Measurements from ENCODE around the gene DNAJC7. TPM values are rescaled to one million over a fixed set of nuclear protein-coding genes. Genes with fewer than 3 reads are reported as not detected.

The DNAJC7 gene, protein sequence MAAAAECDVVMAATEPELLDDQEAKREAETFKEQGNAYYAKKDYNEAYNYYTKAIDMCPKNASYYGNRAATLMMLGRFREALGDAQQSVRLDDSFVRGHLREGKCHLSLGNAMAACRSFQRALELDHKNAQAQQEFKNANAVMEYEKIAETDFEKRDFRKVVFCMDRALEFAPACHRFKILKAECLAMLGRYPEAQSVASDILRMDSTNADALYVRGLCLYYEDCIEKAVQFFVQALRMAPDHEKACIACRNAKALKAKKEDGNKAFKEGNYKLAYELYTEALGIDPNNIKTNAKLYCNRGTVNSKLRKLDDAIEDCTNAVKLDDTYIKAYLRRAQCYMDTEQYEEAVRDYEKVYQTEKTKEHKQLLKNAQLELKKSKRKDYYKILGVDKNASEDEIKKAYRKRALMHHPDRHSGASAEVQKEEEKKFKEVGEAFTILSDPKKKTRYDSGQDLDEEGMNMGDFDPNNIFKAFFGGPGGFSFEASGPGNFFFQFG
- 10 to 100 TPM; 46.5 to 72.5 (median 70.7) TPM for total RNA-seq

DNA sequence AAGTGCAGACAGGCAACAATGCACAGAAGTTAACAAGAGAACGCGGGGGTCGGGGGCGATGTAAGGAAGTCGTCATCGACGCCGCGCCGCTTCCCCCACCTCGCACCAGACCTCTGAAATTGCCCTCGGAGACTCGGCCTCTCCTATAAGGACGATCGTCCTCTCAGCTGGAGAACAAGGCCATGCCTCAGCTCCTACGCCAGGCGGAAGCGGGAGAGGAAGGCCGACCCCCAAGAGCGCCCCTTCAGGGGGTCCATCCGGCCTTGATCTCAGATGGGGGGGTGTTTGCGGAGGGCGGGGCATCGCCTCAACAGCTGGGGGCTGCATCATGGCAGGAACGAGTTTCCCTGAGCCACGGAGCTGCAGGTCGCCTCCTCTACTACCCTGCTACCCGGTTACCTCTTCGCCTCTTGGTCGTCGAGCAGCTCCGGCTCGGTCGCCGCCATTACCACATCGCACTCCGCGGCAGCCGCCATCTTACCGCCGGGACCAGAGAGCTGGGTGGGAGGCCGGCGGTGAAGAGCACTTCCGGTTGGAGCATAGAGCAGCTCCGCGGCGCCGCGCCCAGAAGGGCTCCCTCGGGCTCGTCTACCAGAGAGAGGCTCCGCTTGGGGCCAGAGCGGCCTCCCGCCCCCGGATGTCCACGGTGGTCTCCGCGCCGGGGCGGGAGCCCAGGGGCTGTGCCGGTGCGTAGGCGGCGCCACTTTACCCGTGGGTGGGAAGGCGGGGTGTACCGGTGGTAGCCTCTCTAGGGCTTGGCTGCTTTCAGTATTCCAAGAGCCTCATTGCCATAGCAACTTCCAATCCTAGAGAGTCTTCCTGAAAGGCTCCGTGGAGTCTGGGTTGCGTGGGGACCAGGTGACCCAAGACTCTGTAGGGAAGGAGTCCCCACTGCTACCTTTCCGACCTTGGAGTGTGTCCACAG is at the start of gene DNAJC7:
DNAJC7 (minus strand) TSS at position 499 of the 925 bp plus-strand sequence; CDS start at position 476, 23 bp downstream.
- ATAC-seq (ENCODE audit: low FRiP score) (peak; percentile 92), DNase-seq (ENCODE audit: low spot score) (peak; percentile 46)
- no peak for TF ChIP-seq CTCF (IDR thresholded peaks at IDR 0.05)

DNA sequence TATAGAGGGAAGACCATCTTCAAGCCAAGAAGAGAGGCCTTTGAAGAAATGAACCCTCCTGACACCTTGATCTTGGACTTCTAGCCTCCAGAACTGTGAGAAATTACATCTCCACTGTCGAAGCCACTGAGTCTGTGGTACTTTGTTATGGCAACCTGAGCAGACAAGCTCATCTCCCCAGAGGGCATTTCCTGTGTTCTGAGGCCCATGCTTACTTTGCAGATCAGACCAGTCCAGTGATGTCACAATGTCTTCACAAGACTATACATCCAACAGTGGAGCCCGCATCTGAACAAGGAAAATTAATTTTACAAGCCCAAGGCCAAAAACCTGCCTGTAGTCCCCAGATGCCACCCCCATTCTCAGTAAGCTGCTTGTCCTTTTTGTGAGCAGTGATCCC is 48.0 kb upstream of the DNAJC7 start:
- ATAC-seq (ENCODE audit: low FRiP score) (no peak), DNase-seq (ENCODE audit: low spot score) (no peak)
- TF ChIP-seq CTCF (IDR thresholded peaks at IDR 0.05), result no peak

GRCh38 chr17:42062681-42063080 is 45.4 kb upstream of the DNAJC7 start:
- no peak for TF ChIP-seq CTCF (IDR thresholded peaks at IDR 0.05)
- DNase-seq (ENCODE audit: low spot score) (no peak), ATAC-seq (ENCODE audit: low FRiP score) (no peak)

GRCh38 chr17:42061646-42062487 is 44.6 kb upstream of the DNAJC7 start:
- ATAC-seq (ENCODE audit: low FRiP score), result no peak
- DNase-seq (ENCODE audit: low spot score), result no peak
- no peak for TF ChIP-seq CTCF (IDR thresholded peaks at IDR 0.05)

- TF ChIP-seq CTCF (IDR thresholded peaks at IDR 0.05), result no peak
- DNase-seq (ENCODE audit: low spot score) (no peak), ATAC-seq (ENCODE audit: low FRiP score) (no peak)
These were observed 43.0 kb upstream of the DNAJC7 start for GRCh38 chr17:42060231-42060630.

DNA sequence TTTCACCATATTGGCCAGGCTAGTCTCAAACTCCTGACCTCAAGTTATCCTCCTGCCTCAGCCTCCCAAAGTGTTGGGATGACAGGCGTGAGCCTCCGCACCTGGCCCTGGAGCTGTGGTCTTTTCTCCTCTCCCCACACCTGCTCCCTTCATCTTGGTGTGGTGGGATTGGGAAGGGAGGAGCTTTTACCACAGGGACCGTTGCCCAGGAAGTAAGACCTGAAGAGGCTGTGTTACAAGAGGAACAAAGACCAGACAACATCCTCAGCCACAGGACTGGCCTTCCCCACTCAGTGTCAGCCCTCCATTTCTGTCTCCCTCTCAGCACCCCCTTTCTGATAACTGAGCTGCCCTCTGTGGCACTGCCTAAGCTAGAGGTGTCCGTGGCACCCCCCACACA is 42.6 kb upstream of the DNAJC7 start:
- no peak for TF ChIP-seq CTCF (IDR thresholded peaks at IDR 0.05)
- no peak for ATAC-seq (ENCODE audit: low FRiP score)
- DNase-seq (ENCODE audit: low spot score), result no peak

All from omental fat pad (tissue), 4 donors.